HG03460 (cell line): ENCODE measurements around the gene CCDC33.

ENCODE experiments used
- ATAC-seq: cut with Tn5 transposase; IDR thresholded peaks from one replicate; pipeline ENCODE4 v1.9.1; 2021; ENCODE audit not compliant: unreplicated experiment

Gene CCDC33

DNA sequence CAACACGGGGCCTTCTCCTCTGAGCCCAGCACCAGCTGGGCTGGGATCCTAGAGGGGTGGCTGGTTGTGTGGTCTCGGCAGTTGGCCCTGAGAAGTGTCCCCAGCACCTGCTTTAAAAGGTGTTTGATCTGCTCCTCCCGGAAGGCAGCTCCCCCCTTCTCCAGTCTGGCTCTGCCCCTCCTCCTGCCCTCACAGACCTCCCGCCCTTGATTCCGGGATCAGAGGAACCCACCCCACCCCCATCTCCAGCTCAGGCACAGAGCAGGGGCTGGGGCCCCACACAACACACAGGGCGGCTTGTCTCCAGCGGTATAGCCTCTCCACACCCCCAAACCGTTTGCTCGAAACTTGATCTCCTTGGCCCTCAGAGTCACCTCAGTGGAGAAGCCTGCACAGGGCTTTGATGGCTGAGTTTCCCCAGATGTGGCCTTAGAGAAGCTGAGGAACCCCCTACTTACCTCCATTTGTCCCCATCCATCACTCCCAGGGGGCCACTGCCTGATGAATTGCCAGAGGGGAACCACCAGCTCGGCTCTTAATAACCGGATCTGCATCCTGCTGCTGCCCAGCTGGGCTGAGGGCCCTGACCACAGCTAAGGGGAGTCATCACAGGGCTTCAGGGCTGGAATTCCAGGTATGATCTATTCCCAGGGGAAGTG, 27.1 kb upstream of the CCDC33 start:
- no peak for ATAC-seq

DNA sequence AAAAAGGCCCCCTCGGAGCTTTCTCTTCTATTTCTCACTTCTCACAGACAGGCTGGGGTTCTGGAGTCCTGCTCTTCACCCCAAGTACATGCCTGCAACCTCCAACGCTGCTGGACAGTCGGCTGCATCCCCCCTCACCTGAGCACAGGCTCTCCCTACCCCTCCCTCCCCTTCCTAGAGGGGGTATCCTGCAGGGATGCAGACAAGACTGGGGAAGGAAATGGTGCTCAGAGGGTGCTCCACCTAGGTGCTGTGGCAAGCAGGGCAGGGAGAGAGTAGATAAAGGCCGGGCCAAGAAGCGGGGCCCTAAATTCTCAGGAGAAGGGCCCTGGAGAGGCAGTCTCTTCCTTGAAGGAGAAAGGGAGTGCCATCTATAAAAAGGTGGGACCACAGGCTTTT, 26.6 kb upstream of the CCDC33 start:
- no peak for ATAC-seq

DNA sequence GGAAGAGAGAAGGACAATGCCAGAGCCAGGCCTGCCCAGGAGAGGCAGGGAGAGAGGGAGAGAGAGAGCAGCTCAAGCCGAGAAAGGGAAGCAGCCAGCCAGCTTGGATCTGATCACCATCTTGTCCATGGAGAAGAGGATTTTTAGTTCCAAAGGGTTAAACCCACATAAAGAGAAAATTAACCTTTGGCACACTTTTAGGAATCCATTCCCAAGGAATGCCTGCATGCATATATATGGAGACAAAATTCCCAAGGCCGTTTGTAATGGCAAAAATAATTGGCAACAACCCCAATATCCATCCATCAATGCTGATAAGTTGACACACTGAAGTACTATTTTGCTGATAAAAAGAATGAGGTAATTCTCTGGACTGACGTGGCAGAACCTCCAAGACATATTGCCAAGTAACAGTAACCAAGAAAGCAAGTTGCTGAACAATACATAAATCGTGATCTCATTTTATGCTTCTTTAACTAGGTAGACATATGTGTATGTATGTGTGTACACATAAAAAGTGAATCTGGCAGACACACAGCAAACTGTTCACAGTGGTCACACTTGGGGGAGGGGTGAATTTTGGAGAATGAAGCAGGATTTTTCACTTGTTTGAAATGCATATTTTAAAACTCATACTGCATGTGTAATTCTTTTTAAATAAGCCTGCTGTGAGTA, 26.0 kb upstream of the CCDC33 start:
- no peak for ATAC-seq

DNA sequence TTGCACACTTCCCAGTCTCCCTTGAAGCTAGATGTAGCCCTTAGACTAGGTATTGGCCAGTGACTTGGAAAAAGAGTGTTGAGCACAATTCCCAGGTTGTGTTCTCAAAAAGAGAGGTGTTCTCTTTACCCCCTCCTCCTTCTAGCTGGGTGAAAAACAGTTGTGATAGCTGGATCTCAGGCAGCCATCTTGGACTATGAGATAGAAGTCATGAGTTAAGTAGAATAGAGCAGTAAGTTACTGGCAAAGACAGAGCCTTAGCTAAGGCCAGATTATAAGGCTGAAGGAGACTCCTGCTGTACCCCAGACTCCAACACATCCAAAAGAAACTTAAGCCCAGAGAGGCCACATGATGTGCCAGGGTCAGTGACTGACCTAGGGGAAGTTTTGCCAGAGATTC, 25.4 kb upstream of the CCDC33 start:
- no peak for ATAC-seq

DNA sequence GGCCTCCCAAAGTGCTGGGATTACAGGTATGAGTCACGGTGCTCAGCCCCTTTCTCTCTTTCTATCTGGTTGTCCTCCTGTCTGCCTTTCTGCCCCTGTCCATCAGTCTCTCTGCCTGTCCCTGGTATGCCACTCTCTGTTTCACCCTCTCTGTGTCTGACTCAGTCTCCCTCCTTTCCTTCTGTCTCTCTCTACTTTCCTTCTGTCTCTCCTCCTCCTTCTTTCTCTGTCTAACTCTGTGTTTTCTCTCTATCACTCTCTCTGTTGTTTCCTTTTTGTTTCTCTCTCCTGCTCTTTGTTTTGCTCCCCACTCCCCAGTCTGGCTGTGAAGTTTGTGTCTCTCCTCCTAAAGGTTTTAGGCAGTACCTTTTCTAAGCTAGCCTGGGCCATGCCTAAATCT, 24.5 kb upstream of the CCDC33 start:
- ATAC-seq, result no peak

DNA sequence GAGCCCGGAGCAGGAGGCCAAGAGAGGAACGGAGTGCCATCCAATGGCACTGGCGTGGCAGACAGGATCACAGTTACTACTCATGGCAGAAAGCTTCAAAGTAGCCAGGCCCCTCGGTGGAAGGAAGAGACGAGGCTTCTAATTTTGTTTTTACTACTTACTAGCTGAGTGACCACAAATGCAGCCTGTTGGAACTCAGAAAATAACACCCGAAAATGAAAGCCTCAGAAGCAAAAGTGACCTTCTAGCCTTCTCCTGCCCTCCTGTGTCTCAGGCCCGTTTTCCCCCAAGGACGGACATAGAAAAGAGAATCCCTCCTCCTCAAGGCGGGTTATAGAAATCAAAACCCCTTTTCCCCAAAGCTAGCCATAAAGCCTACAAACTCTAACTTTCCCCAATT, 23.6 kb upstream of the CCDC33 start:
- no peak for ATAC-seq

DNA sequence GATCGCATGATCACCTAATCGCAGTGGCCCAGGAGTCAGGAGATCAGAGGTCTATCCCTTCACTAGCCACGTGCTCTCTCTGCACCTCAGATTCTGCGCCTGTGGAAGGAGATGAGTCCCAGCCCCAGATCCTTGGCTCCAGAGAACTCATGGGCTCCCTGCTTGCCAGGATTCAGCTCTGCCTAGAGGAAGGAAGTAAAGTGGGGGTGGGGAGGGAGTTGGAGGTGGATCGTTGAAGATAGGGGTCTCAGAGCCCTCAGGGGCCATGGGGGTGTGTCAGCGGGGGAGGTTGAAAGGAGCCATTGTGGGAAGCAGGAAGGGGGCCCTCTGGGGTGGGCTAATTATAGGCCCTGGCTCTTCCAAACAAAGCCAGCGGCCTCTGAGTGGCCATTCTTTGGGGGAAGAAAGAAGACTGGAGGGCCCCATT, 22.3 kb upstream of the CCDC33 start:
- ATAC-seq, result no peak

DNA sequence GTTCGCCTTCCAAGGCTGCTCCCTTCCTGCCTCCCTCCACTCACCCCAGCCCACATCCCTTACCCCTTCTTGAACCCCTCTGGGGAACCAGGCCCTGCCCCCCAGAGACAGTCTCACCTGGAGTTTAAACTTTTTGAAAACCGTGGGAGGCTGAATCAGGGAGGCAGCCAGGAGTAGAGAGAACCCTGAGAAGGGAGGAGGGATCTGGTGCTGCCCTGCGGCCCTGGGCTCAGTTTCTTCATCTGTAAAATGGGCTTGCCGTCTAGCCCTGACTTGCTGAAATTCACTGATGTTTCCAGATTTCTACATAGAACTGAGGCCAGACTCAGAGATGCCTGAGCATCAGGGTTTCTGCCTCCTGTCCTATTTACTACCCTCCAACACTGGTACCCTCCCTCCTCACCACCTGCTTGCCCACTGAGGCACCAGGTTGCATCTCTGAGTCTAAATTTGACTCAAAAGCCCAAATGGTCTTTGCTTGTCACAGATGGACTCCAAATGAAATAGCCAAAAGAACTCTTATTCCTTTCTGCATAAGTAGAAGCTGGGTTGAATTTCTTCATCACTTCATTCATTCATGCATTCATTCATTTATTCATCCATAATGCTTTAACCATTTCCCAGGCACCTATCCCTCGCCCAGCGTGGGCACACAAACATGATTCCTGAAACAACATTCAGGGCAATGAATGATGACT, 21.7 kb upstream of the CCDC33 start:
- no peak for ATAC-seq

DNA sequence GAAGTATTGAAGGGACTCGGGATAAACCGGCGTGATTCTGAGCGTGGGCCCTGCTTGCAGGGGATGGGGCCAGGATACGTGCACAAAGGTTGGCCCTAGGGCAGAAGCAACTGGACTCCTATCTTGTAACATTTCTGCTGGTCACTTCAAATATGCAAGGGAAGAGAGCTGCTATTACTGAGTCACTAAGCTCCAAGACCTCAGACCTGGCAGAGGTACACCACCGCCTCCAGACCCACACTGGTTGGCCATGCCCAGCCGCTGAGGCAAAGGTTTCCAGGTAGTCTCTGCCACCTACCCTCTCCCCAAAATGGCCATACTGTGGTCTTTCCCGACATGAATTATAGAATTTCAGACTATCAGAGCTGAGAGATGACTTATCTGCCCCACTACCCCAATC, 20.2 kb upstream of the CCDC33 start:
- ATAC-seq, result no peak

DNA sequence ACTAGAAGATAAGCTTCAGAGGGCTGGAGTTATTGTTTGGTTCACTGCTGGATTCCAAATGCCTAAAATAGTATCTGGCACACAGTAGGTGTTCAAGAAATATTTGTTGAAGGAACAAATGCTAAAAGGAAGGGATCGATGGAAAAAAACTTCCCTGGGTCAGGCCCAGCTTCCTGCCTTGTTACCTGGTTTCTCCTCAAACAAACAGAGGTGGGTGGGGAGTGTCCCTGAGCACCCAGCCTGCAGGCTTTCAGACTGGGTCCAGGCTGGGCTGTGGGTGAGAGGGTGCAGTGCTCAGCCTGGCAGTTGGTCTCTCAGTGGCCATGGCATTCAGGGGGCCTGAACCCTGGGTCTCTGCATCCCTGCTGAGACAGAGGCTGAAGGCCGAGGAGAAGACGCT, 19.2 kb upstream of the CCDC33 start:
- no peak for ATAC-seq

DNA sequence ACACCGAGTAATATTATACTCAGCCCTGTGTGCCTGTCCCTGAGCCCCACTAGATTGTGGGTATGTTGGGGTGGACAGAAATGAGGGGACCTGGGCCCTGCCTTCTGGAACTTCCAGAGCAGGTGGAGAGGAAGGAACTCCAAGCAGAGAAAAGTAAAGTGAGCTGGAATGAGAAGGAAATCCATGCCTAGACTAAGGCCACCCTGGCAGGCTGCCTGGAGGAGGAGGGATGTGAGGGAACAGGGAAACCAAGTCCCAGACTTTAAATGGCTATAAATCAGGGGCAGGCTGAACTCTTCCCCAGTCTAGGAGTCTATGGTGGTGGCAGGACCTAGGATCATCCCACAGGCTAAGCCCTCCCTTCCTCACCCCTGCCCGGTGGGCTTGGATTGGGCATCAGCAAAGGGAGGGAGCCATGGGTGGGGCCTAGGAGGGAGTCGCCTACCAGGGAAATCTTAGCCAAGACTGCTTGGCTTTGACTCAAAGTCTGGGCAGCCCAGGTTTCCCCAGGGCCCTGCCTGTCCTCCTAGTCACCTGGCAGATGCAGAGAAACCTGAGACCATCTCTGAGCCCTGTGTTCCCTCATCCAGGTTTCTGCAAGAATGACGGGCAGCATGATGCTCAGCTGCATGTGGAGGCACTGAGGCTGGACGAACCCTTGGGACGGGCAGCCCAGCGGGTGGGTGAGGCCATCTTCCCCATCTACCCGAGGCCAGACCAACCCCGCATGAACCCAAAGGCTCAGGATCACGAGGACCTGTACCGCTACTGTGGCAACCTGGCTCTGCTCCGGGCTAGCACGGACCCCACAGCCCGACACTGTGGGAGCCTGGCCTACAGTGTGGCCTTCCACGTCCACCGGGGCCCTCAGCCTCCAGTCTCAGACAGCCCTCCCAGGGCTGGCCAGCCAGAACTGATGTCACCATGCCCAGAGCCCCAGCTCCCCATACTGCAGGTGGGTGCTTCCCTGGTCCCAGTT, 17.9 kb upstream of the CCDC33 start:
- ATAC-seq, result no peak

DNA sequence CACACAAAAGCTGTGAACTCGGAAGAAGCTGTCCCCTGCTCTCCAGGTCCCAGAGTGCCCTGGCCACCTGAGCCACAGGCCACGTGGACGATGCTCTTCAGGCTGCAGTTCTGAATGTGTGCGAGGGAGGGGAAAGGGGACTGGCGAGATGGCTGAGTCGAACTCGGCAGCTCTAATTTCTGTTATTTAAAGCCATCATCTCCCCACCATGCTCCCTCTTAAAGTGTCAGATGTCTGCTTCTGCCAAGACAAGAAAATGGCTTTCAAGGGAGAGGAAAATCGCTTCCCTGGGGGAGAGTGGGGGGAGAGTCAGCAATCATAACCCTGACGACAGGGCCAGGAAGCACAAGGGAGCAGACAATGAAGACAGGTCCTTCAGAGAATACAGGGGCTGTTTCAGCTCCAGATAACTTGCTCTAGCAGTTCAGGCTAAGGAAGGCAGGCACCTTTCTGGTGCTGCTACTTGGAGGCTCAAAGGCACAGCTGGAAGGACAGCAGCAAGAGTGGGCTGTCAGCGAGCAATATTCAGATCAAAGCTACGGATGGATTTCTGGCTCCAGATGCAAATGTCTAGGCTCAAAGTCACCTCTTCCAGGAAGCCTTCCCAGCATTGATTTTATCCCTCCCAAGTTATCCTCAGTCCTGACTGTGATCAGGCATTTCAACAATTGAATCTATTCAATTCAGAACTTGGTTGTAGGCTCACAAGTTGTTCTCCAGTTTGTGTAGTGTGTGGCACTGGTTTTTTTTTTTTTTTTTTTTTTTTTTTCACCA, 15.5 kb upstream of the CCDC33 start:
- no peak for ATAC-seq

DNA sequence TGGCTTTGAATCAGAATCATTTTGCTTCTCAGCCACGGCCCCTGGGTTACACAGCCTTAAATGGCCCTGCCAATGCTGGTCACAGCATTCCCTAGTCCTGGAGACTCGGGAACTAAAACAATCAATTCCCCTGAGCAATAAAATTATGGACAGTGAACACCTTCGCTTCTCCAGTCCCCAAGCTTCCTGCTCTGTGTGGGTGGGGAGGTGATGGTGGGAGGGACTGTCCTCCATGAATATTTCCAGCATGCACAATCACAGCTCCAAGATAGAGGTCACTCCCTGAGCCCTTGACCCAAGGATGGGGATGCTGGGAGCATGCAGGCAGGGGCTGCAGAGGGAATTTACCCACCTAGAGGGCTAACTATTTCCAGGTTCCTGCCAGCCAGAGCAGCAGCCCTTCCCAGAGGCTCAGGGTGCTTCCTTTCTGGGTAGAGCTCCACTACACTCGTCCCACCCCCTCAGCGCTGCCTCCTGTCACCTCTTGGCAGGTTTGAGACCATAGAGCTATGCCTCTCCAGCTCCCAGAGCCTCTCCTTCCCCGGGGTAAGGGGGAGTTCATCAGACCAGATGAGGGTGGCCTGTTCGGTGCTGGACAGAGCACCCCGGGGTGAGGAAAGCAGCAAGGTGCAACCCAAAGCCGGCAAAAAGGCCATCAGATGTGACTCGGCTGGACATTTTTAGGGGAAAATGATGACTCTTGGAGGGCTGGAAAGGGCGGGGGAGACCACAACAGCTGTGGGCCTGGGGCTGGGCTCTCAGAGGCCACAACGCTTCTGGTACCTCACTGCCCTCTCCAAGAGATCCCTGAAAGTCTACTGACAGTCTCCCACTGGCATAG, 14.5 kb upstream of the CCDC33 start:
- ATAC-seq, result no peak

DNA sequence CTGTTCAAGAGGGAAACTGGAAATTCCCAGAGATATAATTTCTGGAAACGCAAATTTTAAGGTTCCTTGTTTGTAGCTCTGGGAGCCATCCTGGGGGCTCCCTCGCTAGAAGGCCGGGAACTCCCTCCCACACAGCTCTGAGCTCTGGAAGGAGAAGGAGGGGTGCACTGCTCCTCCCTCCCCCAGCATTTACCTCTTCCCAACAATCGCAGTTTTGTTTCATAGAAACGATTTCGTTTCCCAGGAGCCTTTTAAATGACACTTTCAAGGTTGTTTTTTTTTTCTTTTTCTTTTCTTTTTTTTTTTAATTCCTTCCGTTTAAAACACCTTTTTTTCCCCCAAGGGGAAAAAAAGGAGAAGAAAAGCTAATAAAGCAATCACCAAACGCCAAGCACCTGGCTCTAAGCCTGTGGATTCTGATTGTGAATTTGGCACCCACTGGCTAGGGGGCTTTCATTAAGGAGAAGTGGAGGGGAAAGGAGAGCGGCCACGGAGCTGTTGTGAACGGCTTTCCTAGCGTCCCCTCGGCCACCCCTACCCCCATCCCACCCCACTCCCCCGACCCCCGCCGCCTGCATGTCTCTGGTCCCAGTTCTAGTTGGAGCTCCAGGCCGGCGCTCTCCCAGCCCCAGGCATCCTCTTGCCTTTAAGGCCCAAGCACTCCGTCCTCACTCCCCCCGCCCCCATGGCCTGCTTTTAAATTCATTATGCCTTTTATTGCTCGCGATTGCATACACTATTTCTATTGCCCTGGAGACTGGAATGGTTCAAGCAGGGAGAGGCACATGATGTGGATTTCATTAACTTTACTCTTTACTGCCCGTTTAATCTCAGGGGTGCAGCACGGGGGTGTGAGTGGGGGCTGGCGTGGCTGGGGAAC, 13.6 kb upstream of the CCDC33 start:
- ATAC-seq, result no peak

DNA sequence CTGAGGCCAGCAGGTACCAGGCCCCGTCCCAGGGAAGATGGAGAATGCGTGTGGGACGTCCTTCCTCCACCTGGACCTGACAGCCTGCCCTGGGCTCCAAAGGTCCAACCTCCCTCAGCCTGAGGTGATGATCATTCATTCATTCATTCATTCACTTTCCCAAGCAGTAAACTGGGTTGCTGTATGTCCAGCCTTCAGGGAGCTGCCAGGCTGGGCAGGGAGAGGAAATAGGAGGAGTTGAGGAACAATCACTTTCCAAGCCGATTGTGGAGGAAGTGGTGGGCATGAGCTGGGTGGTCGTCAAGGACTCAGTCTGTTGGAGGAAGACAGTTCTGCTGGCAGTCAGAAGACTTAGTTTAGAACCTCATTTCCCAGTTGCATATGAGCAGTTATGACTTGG, 10.2 kb upstream of the CCDC33 start:
- ATAC-seq, result no peak

DNA sequence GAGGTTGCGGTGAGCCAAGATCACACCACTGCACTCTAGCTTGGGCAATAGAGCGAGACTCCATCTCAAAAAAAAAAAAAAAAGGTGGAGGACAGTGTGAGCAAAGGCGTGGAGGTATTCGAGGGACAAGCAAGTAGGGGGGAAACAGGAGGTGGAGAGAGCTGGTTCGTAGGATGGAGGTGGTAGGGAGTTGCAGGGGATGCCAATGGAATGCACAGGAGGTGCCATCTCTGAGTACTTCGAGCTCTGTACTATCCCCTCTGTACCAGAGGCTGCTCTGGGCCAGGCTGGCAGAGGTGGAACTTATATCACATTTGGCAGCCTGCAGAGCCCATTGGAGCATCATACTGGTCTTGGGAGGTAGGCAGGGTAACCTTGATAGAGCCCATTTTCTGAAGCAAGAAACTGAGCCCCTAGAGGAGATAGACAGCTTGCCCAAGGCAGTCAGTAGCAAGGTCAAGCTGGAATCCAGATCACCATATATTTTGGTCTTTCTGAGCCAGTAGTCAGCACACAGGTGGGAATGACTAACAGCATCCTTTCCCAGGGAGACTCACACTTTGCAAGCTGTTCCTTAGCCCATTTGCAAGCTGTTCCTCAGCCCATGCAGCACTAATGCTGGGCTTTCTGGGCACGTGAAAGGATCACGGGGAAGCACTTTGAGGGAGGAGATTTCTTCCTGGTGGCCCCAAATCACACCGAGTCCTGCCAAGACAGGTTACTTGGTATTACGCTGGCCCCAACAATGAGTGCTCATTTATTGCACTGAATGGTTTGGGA, 9.2 kb upstream of the CCDC33 start:
- no peak for ATAC-seq

DNA sequence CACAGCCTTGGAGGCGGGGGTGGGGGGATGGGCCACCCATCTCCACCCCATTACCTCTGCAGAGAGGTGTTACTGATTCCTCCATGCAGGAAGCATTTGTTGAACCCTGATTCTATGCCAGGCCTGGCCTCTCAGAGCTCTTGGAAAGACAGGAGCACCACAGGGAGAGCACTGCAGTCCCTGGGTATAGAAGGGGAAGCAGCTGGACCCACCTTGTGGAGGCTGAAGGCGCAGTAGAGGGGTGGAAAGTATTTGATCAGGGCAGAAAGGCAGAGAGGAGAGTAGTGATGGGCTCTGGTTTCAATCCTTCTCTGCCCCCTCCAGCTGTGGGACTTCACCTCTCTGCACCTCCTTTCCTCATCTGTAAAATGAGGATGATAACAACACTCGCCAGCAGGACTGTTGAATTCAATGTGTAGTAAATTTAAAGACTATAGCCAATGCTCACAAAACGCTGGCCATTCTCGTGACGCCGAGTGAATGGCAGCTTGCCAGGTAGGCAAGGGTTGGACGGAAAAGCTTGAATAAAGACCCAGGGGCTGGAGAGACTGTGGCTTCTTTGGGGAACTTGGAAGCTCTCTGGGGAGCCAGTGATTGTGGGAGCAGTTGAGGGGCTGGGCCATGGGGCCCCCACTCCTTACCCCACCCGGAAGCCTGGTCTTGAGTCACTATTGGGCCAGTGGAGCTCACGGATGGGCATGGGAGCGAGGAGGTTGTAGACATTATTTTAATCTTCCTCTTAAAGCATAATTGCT, 8.0 kb upstream of the CCDC33 start:
- ATAC-seq, result no peak
